ENCODE results near the gene ATP5F1B. TPM values are rescaled to one million over a fixed set of nuclear protein-coding genes. Genes with fewer than 3 reads are reported as not detected.

Gene ATP5F1B
- total and polyA plus RNA-seq, 9 of the 15 experiments (the other 6 are each of a cell fraction or from before 2014, with no cell fraction given) = 908 to 3,125 (median 1,482) TPM

DNA sequence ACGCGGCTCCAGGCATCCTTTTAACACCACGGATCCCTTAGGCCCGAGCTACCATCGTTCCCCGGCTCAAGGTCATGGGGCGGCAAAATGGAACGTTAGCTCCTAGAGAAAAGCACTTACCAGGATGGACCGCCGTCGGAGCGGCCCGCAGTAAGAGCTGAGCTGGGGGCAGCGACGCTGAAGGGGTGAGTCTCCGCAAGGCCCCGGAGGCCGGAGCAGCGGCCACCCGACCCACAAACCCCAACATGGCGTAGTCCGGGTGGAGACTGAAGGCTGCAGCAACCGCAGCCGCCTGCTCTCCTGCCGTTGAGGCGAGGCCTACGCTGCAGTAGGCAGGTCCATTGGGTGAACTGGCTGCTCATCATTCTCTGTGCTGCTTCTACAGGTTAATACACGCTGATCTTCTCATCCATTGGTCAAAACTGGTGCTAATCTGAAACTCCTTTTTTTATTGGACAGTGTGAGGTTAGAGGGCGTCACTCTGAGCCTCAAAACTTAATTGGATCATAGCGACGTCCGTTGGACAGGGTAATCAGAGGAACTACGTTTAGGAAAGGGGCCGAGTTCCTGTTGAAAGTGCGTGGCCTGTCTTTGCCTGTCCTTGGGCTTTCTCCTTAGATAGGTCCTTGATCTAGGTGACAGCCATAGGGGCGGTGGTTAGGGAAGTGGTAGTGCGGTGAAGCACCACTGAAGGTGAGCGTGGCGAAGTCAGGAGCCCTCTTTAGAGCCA, at the start of gene ATP5F1B (continued):
- TF ChIP-seq SIN3A (IDR thresholded peaks at IDR 0.05; ENCODE audit: borderline replicate concordance in 2 of 2, control insufficient read depth in 1 of 2, low read depth in 2 of 2, low read length in 2 of 2) = peak; percentile 65; a peak in 2 of 4 replicates
- TF ChIP-seq KDM5B (IDR thresholded peaks at IDR 0.05; ENCODE audit: insufficient replicate concordance, low read depth, low read length) = peak; percentile 99
- TF ChIP-seq ZNF12 (CRISPR knock-in tag; IDR thresholded peaks at IDR 0.05) = 0 out of 2 replicates have a peak, but pooled peaks have one; percentile 8
- peak; percentile 81 for TF ChIP-seq SPI1 (IDR thresholded peaks at IDR 0.05; ENCODE audit: borderline replicate concordance, low read depth, low read length)
- peak; percentile 95 for TF ChIP-seq EP400 (IDR thresholded peaks at IDR 0.05)
- TF ChIP-seq RNF2 (IDR thresholded peaks at IDR 0.05) = peak; percentile 45; the same call in 1 of the 2 replicates
- TF ChIP-seq, protein P1, sequence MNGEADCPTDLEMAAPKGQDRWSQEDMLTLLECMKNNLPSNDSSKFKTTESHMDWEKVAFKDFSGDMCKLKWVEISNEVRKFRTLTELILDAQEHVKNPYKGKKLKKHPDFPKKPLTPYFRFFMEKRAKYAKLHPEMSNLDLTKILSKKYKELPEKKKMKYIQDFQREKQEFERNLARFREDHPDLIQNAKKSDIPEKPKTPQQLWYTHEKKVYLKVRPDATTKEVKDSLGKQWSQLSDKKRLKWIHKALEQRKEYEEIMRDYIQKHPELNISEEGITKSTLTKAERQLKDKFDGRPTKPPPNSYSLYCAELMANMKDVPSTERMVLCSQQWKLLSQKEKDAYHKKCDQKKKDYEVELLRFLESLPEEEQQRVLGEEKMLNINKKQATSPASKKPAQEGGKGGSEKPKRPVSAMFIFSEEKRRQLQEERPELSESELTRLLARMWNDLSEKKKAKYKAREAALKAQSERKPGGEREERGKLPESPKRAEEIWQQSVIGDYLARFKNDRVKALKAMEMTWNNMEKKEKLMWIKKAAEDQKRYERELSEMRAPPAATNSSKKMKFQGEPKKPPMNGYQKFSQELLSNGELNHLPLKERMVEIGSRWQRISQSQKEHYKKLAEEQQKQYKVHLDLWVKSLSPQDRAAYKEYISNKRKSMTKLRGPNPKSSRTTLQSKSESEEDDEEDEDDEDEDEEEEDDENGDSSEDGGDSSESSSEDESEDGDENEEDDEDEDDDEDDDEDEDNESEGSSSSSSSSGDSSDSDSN (IDR thresholded peaks at IDR 0.05; ENCODE audit: borderline replicate concordance in 1 of 2, low read depth in 2 of 2, low read length in 2 of 2) = peak in 1 of 2 experiments; percentile 62; a peak in 2 of 4 replicates
- peak; percentile 99 for TF ChIP-seq POLR2B (IDR thresholded peaks at IDR 0.05; ENCODE audit: low read depth, partially characterized antibody)
- TF ChIP-seq, protein P2, sequence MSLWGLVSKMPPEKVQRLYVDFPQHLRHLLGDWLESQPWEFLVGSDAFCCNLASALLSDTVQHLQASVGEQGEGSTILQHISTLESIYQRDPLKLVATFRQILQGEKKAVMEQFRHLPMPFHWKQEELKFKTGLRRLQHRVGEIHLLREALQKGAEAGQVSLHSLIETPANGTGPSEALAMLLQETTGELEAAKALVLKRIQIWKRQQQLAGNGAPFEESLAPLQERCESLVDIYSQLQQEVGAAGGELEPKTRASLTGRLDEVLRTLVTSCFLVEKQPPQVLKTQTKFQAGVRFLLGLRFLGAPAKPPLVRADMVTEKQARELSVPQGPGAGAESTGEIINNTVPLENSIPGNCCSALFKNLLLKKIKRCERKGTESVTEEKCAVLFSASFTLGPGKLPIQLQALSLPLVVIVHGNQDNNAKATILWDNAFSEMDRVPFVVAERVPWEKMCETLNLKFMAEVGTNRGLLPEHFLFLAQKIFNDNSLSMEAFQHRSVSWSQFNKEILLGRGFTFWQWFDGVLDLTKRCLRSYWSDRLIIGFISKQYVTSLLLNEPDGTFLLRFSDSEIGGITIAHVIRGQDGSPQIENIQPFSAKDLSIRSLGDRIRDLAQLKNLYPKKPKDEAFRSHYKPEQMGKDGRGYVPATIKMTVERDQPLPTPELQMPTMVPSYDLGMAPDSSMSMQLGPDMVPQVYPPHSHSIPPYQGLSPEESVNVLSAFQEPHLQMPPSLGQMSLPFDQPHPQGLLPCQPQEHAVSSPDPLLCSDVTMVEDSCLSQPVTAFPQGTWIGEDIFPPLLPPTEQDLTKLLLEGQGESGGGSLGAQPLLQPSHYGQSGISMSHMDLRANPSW (CRISPR knock-in tag; IDR thresholded peaks at IDR 0.05) = no peak
- peak in 1 of 2 experiments; percentile 78; a peak in 1 of 3 replicates for TF ChIP-seq CBX3 (IDR thresholded peaks at IDR 0.05; ENCODE audit: borderline replicate concordance in 1 of 2, low read length in 2 of 2)
- TF ChIP-seq, protein P3, sequence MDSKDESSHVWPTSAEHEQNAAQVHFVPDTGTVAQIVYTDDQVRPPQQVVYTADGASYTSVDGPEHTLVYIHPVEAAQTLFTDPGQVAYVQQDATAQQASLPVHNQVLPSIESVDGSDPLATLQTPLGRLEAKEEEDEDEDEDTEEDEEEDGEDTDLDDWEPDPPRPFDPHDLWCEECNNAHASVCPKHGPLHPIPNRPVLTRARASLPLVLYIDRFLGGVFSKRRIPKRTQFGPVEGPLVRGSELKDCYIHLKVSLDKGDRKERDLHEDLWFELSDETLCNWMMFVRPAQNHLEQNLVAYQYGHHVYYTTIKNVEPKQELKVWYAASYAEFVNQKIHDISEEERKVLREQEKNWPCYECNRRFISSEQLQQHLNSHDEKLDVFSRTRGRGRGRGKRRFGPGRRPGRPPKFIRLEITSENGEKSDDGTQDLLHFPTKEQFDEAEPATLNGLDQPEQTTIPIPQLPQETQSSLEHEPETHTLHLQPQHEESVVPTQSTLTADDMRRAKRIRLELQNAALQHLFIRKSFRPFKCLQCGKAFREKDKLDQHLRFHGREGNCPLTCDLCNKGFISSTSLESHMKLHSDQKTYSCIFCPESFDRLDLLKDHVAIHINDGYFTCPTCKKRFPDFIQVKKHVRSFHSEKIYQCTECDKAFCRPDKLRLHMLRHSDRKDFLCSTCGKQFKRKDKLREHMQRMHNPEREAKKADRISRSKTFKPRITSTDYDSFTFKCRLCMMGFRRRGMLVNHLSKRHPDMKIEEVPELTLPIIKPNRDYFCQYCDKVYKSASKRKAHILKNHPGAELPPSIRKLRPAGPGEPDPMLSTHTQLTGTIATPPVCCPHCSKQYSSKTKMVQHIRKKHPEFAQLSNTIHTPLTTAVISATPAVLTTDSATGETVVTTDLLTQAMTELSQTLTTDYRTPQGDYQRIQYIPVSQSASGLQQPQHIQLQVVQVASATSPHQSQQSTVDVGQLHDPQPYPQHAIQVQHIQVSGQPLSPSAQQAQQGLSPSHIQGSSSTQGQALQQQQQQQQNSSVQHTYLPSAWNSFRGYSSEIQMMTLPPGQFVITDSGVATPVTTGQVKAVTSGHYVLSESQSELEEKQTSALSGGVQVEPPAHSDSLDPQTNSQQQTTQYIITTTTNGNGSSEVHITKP (IDR thresholded peaks at IDR 0.05; ENCODE audit: partially characterized antibody) = peak; percentile 52
- peak; percentile 95 for TF ChIP-seq ATF7 (IDR thresholded peaks at IDR 0.05)
- 0 out of 2 replicates have a peak, but pooled peaks have one; percentile 28 for TF ChIP-seq NCOA1 (IDR thresholded peaks at IDR 0.05; ENCODE audit: low read depth)
- no peak for TF ChIP-seq ZNF146 (CRISPR knock-in tag; IDR thresholded peaks at IDR 0.05; ENCODE audit: unreplicated experiment)
- no peak for TF ChIP-seq FOXA1 (IDR thresholded peaks at IDR 0.05; ENCODE audit: borderline replicate concordance)
- TF ChIP-seq PHF8 (IDR thresholded peaks at IDR 0.05; ENCODE audit: borderline replicate concordance, low read length) = peak; percentile 99
- no peak for TF ChIP-seq C11orf30 (IDR thresholded peaks at IDR 0.05; ENCODE audit: low read depth)
- TF ChIP-seq FOXM1 (IDR thresholded peaks at IDR 0.05; ENCODE audit: low read depth) = peak; percentile 89
- no peak; the same call in 1 of the 2 replicates for TF ChIP-seq FOXM1 (CRISPR knock-in tag; IDR thresholded peaks at IDR 0.05; ENCODE audit: low read depth)
